Measurements from ENCODE around the gene PEX14.

PEX14 gene

GRCh38 chr1:10480614-10481013 is 5.9 kb downstream of the PEX14 start:
- TF ChIP-seq POLR2AphosphoS5 (IDR thresholded peaks at IDR 0.05; ENCODE audit: low read depth, low read length) (no peak), SIN3A (IDR thresholded peaks at IDR 0.05; ENCODE audit: borderline replicate concordance, insufficient read depth, low read length) (no peak), REST (IDR thresholded peaks at IDR 0.05; ENCODE audit: insufficient read depth in 1 of 2, low read depth in 2 of 2, low read length in 2 of 2) (no peak), TAF1 (IDR thresholded peaks at IDR 0.05; ENCODE audit: borderline replicate concordance, insufficient read depth, low read length) (no peak), FOXP2 (optimal IDR thresholded peaks at IDR 0.05; ENCODE audit: borderline replicate concordance, extremely low read depth, extremely low read length, insufficient read depth) (no peak)

GRCh38 chr1:10484521-10484920 is 9.8 kb downstream of the PEX14 start:
- no peak for TF ChIP-seq POLR2AphosphoS5 (IDR thresholded peaks at IDR 0.05; ENCODE audit: low read depth, low read length)

GRCh38 chr1:10489291-10490055 is 14.7 kb downstream of the PEX14 start:
- no peak for TF ChIP-seq FOXP2 (optimal IDR thresholded peaks at IDR 0.05; ENCODE audit: borderline replicate concordance, extremely low read depth, extremely low read length, insufficient read depth)
- no peak for TF ChIP-seq POLR2AphosphoS5 (IDR thresholded peaks at IDR 0.05; ENCODE audit: low read depth, low read length)
- TF ChIP-seq TAF1 (IDR thresholded peaks at IDR 0.05; ENCODE audit: borderline replicate concordance, insufficient read depth, low read length): no peak
- TF ChIP-seq REST (IDR thresholded peaks at IDR 0.05; ENCODE audit: insufficient read depth in 1 of 2, low read depth in 2 of 2, low read length in 2 of 2): no peak
- no peak for TF ChIP-seq SIN3A (IDR thresholded peaks at IDR 0.05; ENCODE audit: borderline replicate concordance, insufficient read depth, low read length)

GRCh38 chr1:10490286-10490970 is 15.7 kb downstream of the PEX14 start:
- TF ChIP-seq REST (IDR thresholded peaks at IDR 0.05; ENCODE audit: insufficient read depth in 1 of 2, low read depth in 2 of 2, low read length in 2 of 2) (no peak), TAF1 (IDR thresholded peaks at IDR 0.05; ENCODE audit: borderline replicate concordance, insufficient read depth, low read length) (no peak), SIN3A (IDR thresholded peaks at IDR 0.05; ENCODE audit: borderline replicate concordance, insufficient read depth, low read length) (no peak), FOXP2 (optimal IDR thresholded peaks at IDR 0.05; ENCODE audit: borderline replicate concordance, extremely low read depth, extremely low read length, insufficient read depth) (no peak), POLR2AphosphoS5 (IDR thresholded peaks at IDR 0.05; ENCODE audit: low read depth, low read length) (no peak)

- TF ChIP-seq TAF1 (IDR thresholded peaks at IDR 0.05; ENCODE audit: borderline replicate concordance, insufficient read depth, low read length) (no peak), REST (IDR thresholded peaks at IDR 0.05; ENCODE audit: insufficient read depth in 1 of 2, low read depth in 2 of 2, low read length in 2 of 2) (no peak), SIN3A (IDR thresholded peaks at IDR 0.05; ENCODE audit: borderline replicate concordance, insufficient read depth, low read length) (no peak), POLR2AphosphoS5 (IDR thresholded peaks at IDR 0.05; ENCODE audit: low read depth, low read length) (no peak), FOXP2 (optimal IDR thresholded peaks at IDR 0.05; ENCODE audit: borderline replicate concordance, extremely low read depth, extremely low read length, insufficient read depth) (no peak)
Observed at GRCh38 chr1:10494418-10494753, 19.6 kb downstream of the PEX14 start.
